Karpas-422 (cell line): ENCODE results near the gene SLC24A3. TPM values are rescaled to one million over a fixed set of nuclear protein-coding genes. Genes with fewer than 3 reads are reported as not detected.

Experiments used
- DNase-seq: peaks from one replicate; pipeline ENCODE4 v3.0.0-alpha.2; 2015
- H2AFZ ChIP-seq: fragments of 200-600 bp; sonication (generic); 2 replicates; pipeline ENCODE4 v1.6.1; 2014; ENCODE audit warnings: antibody characterized with exemption, low read length, mixed read lengths
- H3K27ac ChIP-seq: fragments of 200-600 bp; sonication (generic); 2 replicates; pipeline ENCODE4 v1.5.1; 2014; ENCODE audit warnings: mild to moderate bottlenecking, low read length, moderate library complexity
- H3K27me3 ChIP-seq: fragments of 200-600 bp; sonication (generic); 2 replicates; pipeline ENCODE4 v1.6.1; 2014; ENCODE audit warnings: low read length, mixed read lengths
- H3K36me3 ChIP-seq: fragments of 200-600 bp; sonication (generic); 2 replicates; pipeline ENCODE4 v1.6.1; 2014; ENCODE audit warnings: low read length, mixed read lengths; ENCODE audit not compliant: insufficient read depth
- H3K4me1 ChIP-seq: fragments of 200-600 bp; sonication (generic); 2 replicates; pipeline ENCODE4 v1.6.1; 2014; ENCODE audit warnings: mild to moderate bottlenecking, low read length, mixed read lengths
- H3K4me2 ChIP-seq: fragments of 200-600 bp; sonication (generic); 2 replicates; pipeline ENCODE4 v1.6.1; 2014; ENCODE audit warnings: low read length, low read depth, mild to moderate bottlenecking; ENCODE audit not compliant: poor library complexity, severe bottlenecking
- H3K4me3 ChIP-seq: fragments of 200-600 bp; sonication (generic); 2 replicates; pipeline ENCODE4 v1.5.1; 2014; ENCODE audit warnings: mild to moderate bottlenecking, antibody characterized with exemption, low read length, mixed read lengths
- H3K79me2 ChIP-seq: fragments of 200-600 bp; sonication (generic); 2 replicates; pipeline ENCODE4 v1.6.1; 2014; ENCODE audit warnings: mild to moderate bottlenecking, low read length, mixed read lengths
- H3K9ac ChIP-seq: fragments of 200-600 bp; sonication (generic); 2 replicates; pipeline ENCODE4 v1.6.0; 2014; ENCODE audit warnings: low read length
- H3K9me2 ChIP-seq: fragments of 200-600 bp; sonication (generic), shearing (Covaris generic); replicated peaks from 2 replicates; pipeline ENCODE4 v1.6.0; 2014; ENCODE audit warnings: mild to moderate bottlenecking, low read length, moderate library complexity; ENCODE audit not compliant: insufficient read depth
- H3K9me3 ChIP-seq: fragments of 300-700, 200-600 bp; sonication (generic); 2 replicates; pipeline ENCODE4 v1.6.1; 2014; ENCODE audit warnings: low read length, mixed read lengths
- H4K20me1 ChIP-seq: fragments of 200-600 bp; sonication (generic); 2 replicates; pipeline ENCODE4 v1.6.1; 2014; ENCODE audit warnings: mild to moderate bottlenecking, antibody characterized with exemption, low read length, low read depth; ENCODE audit not compliant: insufficient read depth
- total RNA-seq: library from RNA; depleted of rRNA; stranded (reverse); fragments of >200 nt; shearing (Covaris generic); gene quantifications from 2 replicates; pipeline ENCODE4 v1.2.3, GENCODE V29; 2014; ENCODE audit warnings: low replicate concordance

Gene SLC24A3
- total RNA-seq, 1 experiment from 2014 or later, result not detected

GRCh38 chr20:19745106-19745505 is 532.7 kb downstream of the SLC24A3 start:
- no peak overlapping the region for H3K27ac ChIP-seq
- H3K4me3 ChIP-seq, result no peak overlapping the region
- H3K4me1 ChIP-seq, result peaks cover 1% of the 10 kb centered on the region
- peaks cover 2% of the 10 kb centered on the region; the same call in 1 of the 2 replicates for H3K27me3 ChIP-seq
- H4K20me1 ChIP-seq, result no peaks in the 10 kb centered on the region
- no peak overlapping the region for H3K9ac ChIP-seq
- H3K36me3 ChIP-seq, result no peaks in the 10 kb centered on the region; the same call in 1 of the 2 replicates
- peaks cover 11% of the 10 kb centered on the region for H3K9me3 ChIP-seq
- no peaks in the 10 kb centered on the region for H3K9me2 ChIP-seq
- H3K4me2 ChIP-seq, result no peak overlapping the region
- no peak for DNase-seq
- H3K79me2 ChIP-seq, result no peaks in the 10 kb centered on the region
- no peak overlapping the region for H2AFZ ChIP-seq

- Histone ChIP-seq H3K79me2 (no peaks in the 10 kb centered on the region), H3K4me1 (peaks cover 6% of the 10 kb centered on the region), H3K9me3 (peaks cover 11% of the 10 kb centered on the region), H3K9me2 (no peaks in the 10 kb centered on the region), H4K20me1 (no peaks in the 10 kb centered on the region), H3K4me3 (no peak overlapping the region), H3K27me3 (peaks cover 2% of the 10 kb centered on the region; the same call in 1 of the 2 replicates), H3K27ac (no peak overlapping the region), H2AFZ (no peak overlapping the region), H3K9ac (no peak overlapping the region), H3K36me3 (no peaks in the 10 kb centered on the region; the same call in 1 of the 2 replicates), H3K4me2 (no peak overlapping the region)
- no peak for DNase-seq
Measured at GRCh38 chr20:19745584-19745983, 533.1 kb downstream of the SLC24A3 start.

- H3K4me3 ChIP-seq, result no peak overlapping the region
- no peak overlapping the region for H3K9ac ChIP-seq
- no peak overlapping the region for H3K27ac ChIP-seq
Measured at GRCh38 chr20:19746396-19746795, 534.0 kb downstream of the SLC24A3 start.

GRCh38 chr20:19747903-19748302 is 535.5 kb downstream of the SLC24A3 start:
- Histone ChIP-seq H3K9ac (no peak overlapping the region), H3K79me2 (no peaks in the 10 kb centered on the region), H4K20me1 (no peaks in the 10 kb centered on the region), H3K9me2 (no peaks in the 10 kb centered on the region), H3K4me2 (no peak overlapping the region), H3K9me3 (peaks cover 11% of the 10 kb centered on the region), H3K27me3 (peaks cover 2% of the 10 kb centered on the region; the same call in 1 of the 2 replicates), H2AFZ (no peak overlapping the region), H3K4me1 (peaks cover 16% of the 10 kb centered on the region), H3K36me3 (no peaks in the 10 kb centered on the region; the same call in 1 of the 2 replicates), H3K4me3 (no peak overlapping the region), H3K27ac (no peak overlapping the region)
- no peak for DNase-seq

More at GRCh38 chr20:19746396-19746795, 534.0 kb downstream of the SLC24A3 start:
- Histone ChIP-seq H3K79me2 (no peaks in the 10 kb centered on the region), H3K4me1 (peaks cover 14% of the 10 kb centered on the region), H3K9me3 (peaks cover 11% of the 10 kb centered on the region), H4K20me1 (no peaks in the 10 kb centered on the region), H3K4me2 (no peak overlapping the region), H3K27me3 (peaks cover 2% of the 10 kb centered on the region; the same call in 1 of the 2 replicates), H3K9me2 (no peaks in the 10 kb centered on the region), H2AFZ (no peak overlapping the region), H3K36me3 (no peaks in the 10 kb centered on the region; the same call in 1 of the 2 replicates)
- DNase-seq, result no peak

- H3K4me3 ChIP-seq, result no peak overlapping the region
- no peaks in the 10 kb centered on the region for H3K9me2 ChIP-seq
- H2AFZ ChIP-seq, result no peak overlapping the region
- peaks cover 2% of the 10 kb centered on the region; the same call in 1 of the 2 replicates for H3K27me3 ChIP-seq
- H3K36me3 ChIP-seq, result no peaks in the 10 kb centered on the region; the same call in 1 of the 2 replicates
- no peak overlapping the region for H3K9ac ChIP-seq
- H3K27ac ChIP-seq, result no peak overlapping the region
- no peaks in the 10 kb centered on the region for H3K79me2 ChIP-seq
- H3K4me2 ChIP-seq, result no peak overlapping the region
- H3K4me1 ChIP-seq, result peaks cover 16% of the 10 kb centered on the region
- H3K9me3 ChIP-seq, result peaks cover 11% of the 10 kb centered on the region
- no peaks in the 10 kb centered on the region for H4K20me1 ChIP-seq
- DNase-seq, result no peak
Measured at GRCh38 chr20:19748681-19749080, 536.2 kb downstream of the SLC24A3 start.

GRCh38 chr20:19749618-19750071 is 537.2 kb downstream of the SLC24A3 start:
- no peaks in the 10 kb centered on the region for H3K27me3 ChIP-seq
- no peak for DNase-seq
- H3K9me2 ChIP-seq, result no peaks in the 10 kb centered on the region

GRCh38 chr20:19750101-19750606 is 537.7 kb downstream of the SLC24A3 start:
- H3K4me2 ChIP-seq, result peak overlapping the region; percentile 18
- H3K4me1 ChIP-seq, result peaks cover 16% of the 10 kb centered on the region
- H3K27me3 ChIP-seq, result no peaks in the 10 kb centered on the region
- H3K9ac ChIP-seq, result no peak overlapping the region
- peaks cover 9% of the 10 kb centered on the region for H3K9me3 ChIP-seq
- no peak for DNase-seq
- H2AFZ ChIP-seq, result no peak overlapping the region
- H3K9me2 ChIP-seq, result no peaks in the 10 kb centered on the region
- H3K36me3 ChIP-seq, result no peaks in the 10 kb centered on the region; the same call in 1 of the 2 replicates
- peak overlapping the region; percentile 43; the same call in 1 of the 2 replicates for H3K27ac ChIP-seq
- no peaks in the 10 kb centered on the region for H4K20me1 ChIP-seq
- H3K4me3 ChIP-seq, result no peak overlapping the region
- no peaks in the 10 kb centered on the region for H3K79me2 ChIP-seq

More at GRCh38 chr20:19749618-19750071, 537.2 kb downstream of the SLC24A3 start:
- H4K20me1 ChIP-seq, result no peaks in the 10 kb centered on the region
- H3K4me3 ChIP-seq, result no peak overlapping the region
- no peaks in the 10 kb centered on the region for H3K79me2 ChIP-seq
- H3K9ac ChIP-seq, result no peak overlapping the region
- H3K27ac ChIP-seq, result no peak overlapping the region
- no peaks in the 10 kb centered on the region; the same call in 1 of the 2 replicates for H3K36me3 ChIP-seq
- no peak overlapping the region for H3K4me2 ChIP-seq
- no peak overlapping the region for H2AFZ ChIP-seq
- peaks cover 16% of the 10 kb centered on the region for H3K4me1 ChIP-seq
- H3K9me3 ChIP-seq, result peaks cover 11% of the 10 kb centered on the region

GRCh38 chr20:19750907-19751636 is 538.6 kb downstream of the SLC24A3 start:
- peak overlapping the region; percentile 43 for H3K27ac ChIP-seq
- DNase-seq, result peak; percentile 56
- no peaks in the 10 kb centered on the region for H3K79me2 ChIP-seq
- peaks cover under 1% of the 10 kb centered on the region for H3K9me3 ChIP-seq
- H3K9me2 ChIP-seq, result no peaks in the 10 kb centered on the region
- H3K9ac ChIP-seq, result peak overlapping the region; percentile 42
- H2AFZ ChIP-seq, result peak overlapping the region; percentile 40; the same call in 1 of the 2 replicates
- H4K20me1 ChIP-seq, result no peaks in the 10 kb centered on the region
- no peaks in the 10 kb centered on the region for H3K27me3 ChIP-seq
- no peak overlapping the region for H3K4me3 ChIP-seq
- peaks cover 16% of the 10 kb centered on the region for H3K4me1 ChIP-seq
- H3K36me3 ChIP-seq, result no peaks in the 10 kb centered on the region
- H3K4me2 ChIP-seq, result peak overlapping the region; percentile 30
